K562 treated with DMSO at 1 percent for 4 hours (cell line): Measurements from ENCODE around the gene HTR2B. TPM values are rescaled to one million over a fixed set of nuclear protein-coding genes. Genes with fewer than 3 reads are reported as not detected.

Source experiments
- total RNA-seq: library from RNA; unstranded; fragments of 300-600 nt; gene quantifications from 2 replicates; pipeline ENCODE4 v1.2.3, GENCODE V29; 2022; ENCODE audit not compliant: insufficient read depth

Gene HTR2B
- not detected in 2 replicates for total RNA-seq

DNA sequence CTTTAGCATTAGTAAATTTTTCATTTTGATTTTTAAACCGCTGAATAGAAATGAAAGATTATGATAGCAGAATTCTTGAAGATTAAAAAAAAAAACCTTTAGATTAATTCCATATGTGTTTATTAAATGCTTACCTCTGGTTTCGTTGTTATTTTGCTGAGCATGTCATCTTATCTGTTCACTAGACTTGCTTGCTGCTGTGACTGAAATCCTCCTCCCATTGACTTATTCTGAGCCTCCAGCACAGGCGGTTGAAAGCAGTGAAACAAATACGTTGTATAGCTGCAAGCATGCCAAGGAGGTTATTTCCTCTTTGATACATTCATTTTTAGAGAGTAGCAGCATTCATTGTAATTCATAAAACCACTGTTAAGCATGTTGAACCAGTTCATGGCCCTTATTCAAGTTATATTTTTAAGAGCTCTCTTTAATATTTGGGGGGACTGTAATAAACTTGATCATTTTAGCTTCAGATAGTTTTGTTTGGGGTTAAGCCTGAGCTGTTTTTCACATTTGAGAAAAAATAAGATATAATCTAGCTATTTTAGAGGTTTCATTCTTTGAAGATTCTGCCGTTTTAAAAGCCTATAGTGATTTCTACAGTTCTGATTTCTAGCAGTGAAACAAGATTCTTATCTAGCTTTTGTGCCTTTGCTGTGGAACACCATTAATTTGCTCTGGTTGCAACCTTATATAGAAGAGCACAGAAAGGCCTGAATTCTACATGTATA, at the start of gene HTR2B:
Gene HTR2B, minus strand, starts transcription at position 205 of the 731 bp plus-strand sequence. CDS start 1,278 bp downstream, outside the sequence.

Other genes with a start within 250 kb of the HTR2B start
- not detected in 2 replicates for gene GPR55, start 199.8 kb downstream of the HTR2B start, total RNA-seq
- not detected in 2 replicates for gene SPATA3, start 128.9 kb downstream of the HTR2B start, total RNA-seq
- gene C2orf72, start 87.5 kb downstream of the HTR2B start, total RNA-seq = not detected in 2 replicates
- gene PSMD1, start 68.2 kb downstream of the HTR2B start, total RNA-seq = 51.1 and 60.2 TPM in 2 replicates
- 0.99 and 2.7 TPM in 2 replicates for gene ARMC9, start 73.6 kb upstream of the HTR2B start, total RNA-seq